Smooth muscle cell (in vitro differentiated cells): ENCODE measurements around the gene FURIN. TPM values are rescaled to one million over a fixed set of nuclear protein-coding genes. Genes with fewer than 3 reads are reported as not detected.

ENCODE experiments used
- DNase-seq: peaks from one replicate; lab custom pipeline; 2025; ENCODE audit not compliant: unreplicated experiment; lab: John Stamatoyannopoulos, UW
- H2AFZ ChIP-seq: fragments of 200-600 bp; sonication (generic); 2 replicates; pipeline ENCODE4 v1.6.0; 2016; ENCODE audit warnings: antibody characterized with exemption, low read depth, mild to moderate bottlenecking
- H3F3A ChIP-seq: fragments of 200-600 bp; sonication (generic); 2 replicates; pipeline ENCODE4 v1.6.0; 2017; ENCODE audit warnings: antibody characterized with exemption, low read depth
- H3K27ac ChIP-seq: fragments of 200-600 bp; sonication (generic); 2 replicates; pipeline ENCODE4 v1.5.1; 2016; ENCODE audit warnings: low read depth, mild to moderate bottlenecking
- H3K27me3 ChIP-seq: fragments of 200-600 bp; sonication (generic); 2 replicates; pipeline ENCODE4 v1.6.1; 2016; ENCODE audit warnings: low read depth, mild to moderate bottlenecking
- H3K36me3 ChIP-seq: fragments of 200-600 bp; sonication (generic); 2 replicates; pipeline ENCODE4 v1.5.1; 2016; ENCODE audit warnings: low read depth
- H3K4me1 ChIP-seq: fragments of 200-600 bp; sonication (generic); 2 replicates; pipeline ENCODE4 v1.5.1; 2016; ENCODE audit warnings: low read depth
- H3K4me2 ChIP-seq: fragments of 200-600 bp; sonication (generic); 2 replicates; pipeline ENCODE4 v1.6.0; 2016; ENCODE audit warnings: mild to moderate bottlenecking
- H3K4me3 ChIP-seq: fragments of 200-600 bp; sonication (generic); 2 replicates; pipeline ENCODE4 v1.5.1; 2016; ENCODE audit warnings: mild to moderate bottlenecking
- H3K79me2 ChIP-seq: fragments of 200-600 bp; sonication (generic); 2 replicates; pipeline ENCODE4 v1.6.0; 2016; ENCODE audit warnings: low read depth, mild to moderate bottlenecking
- H3K9ac ChIP-seq: fragments of 200-600 bp; sonication (generic); 2 replicates; pipeline ENCODE4 v1.6.0; 2016; ENCODE audit warnings: low read depth
- H3K9me3 ChIP-seq: fragments of 200-600 bp; sonication (generic); replicated peaks from 2 replicates; pipeline ENCODE4 v1.5.1; 2016; ENCODE audit warnings: low read depth
- H4K20me1 ChIP-seq: fragments of 200-600 bp; sonication (generic); 2 replicates; pipeline ENCODE4 v1.6.0; 2016; ENCODE audit warnings: low read depth
- WGBS: methylation state at CpG from one replicate; pipeline ENCODE4 v1.1.7; 2016; ENCODE audit warnings: low lambda C conversion rate; 5-methylcytosine and 5-hydroxymethylcytosine counted together
- polyA plus RNA-seq: library from polyadenylated mRNA; unstranded; fragments of >200 nt; fragmentation: Nextera tagmentation; extraction: Ambion mirVana; gene quantifications from 2 replicates; pipeline ENCODE4 v1.2.1, GENCODE V29; 2016
- total RNA-seq: library from RNA; depleted of rRNA; stranded (reverse); fragments of >200 nt; gene quantifications from 2 replicates; pipeline ENCODE4 v1.2.3, GENCODE V29; 2014
- TF ChIP-seq, protein P1 (sequence below): fragments of 200-600 bp; sonication (generic); IDR thresholded peaks from 2 replicates; pipeline ENCODE4 v1.5.1; 2017; ENCODE audit warnings: borderline replicate concordance, mild to moderate bottlenecking, antibody characterized with exemption; ENCODE audit not compliant: insufficient read depth, poor library complexity, severe bottlenecking

FURIN gene
- total and polyA plus RNA-seq, 2 experiments from 2014 or later: 66.0 to 113 TPM

DNA sequence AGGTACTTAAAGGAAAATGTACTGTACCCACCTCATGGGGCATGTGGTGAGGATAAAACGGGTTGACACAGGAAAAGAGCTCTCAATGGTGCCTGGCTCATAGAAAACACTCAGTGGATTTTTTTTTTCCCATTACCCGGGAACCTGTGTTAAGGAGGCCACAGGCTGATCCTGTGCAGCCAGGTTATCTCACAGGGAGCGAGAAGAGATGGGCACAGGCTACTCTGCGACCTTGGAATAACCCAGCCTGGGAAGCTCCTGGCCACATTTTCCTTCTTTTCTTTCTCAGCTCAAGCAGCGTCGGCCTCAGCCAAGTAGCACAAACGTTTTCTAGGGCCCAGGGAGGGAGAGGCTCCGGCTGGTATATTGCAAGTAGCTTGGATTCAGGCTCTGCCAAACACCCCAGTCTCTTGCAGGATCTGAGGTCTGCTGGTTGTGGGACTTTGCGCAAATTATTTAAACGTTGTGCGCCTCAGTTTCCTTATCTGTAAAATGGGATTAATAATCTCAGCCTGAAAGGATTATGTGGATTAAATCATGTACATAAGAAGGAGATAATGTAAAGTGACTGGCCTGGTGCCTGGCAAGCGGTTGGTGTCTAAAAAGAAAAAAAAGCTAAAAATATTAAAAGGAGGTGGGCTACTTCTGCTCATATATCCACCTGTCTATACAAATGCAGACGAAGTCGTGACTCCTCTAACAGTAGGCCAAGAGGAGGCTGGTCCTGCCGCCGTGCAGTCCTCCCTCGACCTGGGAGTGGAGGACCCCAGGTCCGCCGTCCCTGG lies 2.2 kb downstream of the FURIN start:
- TF ChIP-seq, protein P1, sequence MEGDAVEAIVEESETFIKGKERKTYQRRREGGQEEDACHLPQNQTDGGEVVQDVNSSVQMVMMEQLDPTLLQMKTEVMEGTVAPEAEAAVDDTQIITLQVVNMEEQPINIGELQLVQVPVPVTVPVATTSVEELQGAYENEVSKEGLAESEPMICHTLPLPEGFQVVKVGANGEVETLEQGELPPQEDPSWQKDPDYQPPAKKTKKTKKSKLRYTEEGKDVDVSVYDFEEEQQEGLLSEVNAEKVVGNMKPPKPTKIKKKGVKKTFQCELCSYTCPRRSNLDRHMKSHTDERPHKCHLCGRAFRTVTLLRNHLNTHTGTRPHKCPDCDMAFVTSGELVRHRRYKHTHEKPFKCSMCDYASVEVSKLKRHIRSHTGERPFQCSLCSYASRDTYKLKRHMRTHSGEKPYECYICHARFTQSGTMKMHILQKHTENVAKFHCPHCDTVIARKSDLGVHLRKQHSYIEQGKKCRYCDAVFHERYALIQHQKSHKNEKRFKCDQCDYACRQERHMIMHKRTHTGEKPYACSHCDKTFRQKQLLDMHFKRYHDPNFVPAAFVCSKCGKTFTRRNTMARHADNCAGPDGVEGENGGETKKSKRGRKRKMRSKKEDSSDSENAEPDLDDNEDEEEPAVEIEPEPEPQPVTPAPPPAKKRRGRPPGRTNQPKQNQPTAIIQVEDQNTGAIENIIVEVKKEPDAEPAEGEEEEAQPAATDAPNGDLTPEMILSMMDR: no peak
- Histone ChIP-seq H3K4me3 (peak overlapping the region; percentile 80), H3K27me3 (no peaks in the 10 kb centered on the region), H3K4me1 (peaks cover 55% of the 10 kb centered on the region), H3K36me3 (no peaks in the 10 kb centered on the region), H3F3A (peaks cover 36% of the 10 kb centered on the region), H3K4me2 (peak overlapping the region; percentile 92), H3K9ac (peak overlapping the region; percentile 90), H4K20me1 (peaks cover 26% of the 10 kb centered on the region), H3K27ac (peak overlapping the region; percentile 91), H3K9me3 (no peaks in the 10 kb centered on the region), H3K79me2 (peaks cover 36% of the 10 kb centered on the region), H2AFZ (no peak overlapping the region)
- DNase-seq: no peak
- whole genome bisulfite sequencing: 15% methylated on average over 19 of the region's 19 CpGs

DNA sequence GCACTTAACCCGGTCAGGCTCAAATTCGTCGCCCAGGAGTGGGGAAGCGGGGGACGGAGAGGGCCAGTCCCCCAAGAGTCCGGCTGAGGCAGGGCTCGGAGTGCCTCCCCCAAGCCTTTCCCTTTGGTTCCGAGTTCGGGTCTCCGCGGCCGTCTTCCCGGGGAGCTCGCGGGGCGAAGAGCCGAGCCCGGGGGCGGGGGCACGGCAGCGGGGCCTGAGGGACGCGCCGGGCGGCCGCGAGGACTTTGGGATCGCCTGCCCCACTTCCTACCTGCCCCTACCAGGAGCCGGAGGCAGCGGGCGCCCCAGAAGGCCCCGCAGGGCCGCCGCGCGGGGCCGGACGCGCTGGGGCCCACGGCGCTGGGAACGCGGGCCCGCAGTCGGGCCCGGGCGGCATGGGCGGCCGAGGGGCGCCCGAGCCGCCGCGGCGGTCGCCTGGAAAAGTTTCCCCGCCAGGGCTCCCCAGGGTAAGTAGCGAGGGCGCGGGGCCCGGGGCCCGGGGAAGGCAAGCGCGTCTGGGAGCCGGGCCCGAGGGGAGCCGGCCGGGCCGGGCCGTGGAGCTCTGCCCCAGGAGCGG lies 2.8 kb downstream of the FURIN start:
- H4K20me1 ChIP-seq: peaks cover 30% of the 10 kb centered on the region
- peaks cover 55% of the 10 kb centered on the region for H3K4me1 ChIP-seq
- H3F3A ChIP-seq: peaks cover 36% of the 10 kb centered on the region
- peak overlapping the region; percentile 80 for H3K4me3 ChIP-seq
- H3K27ac ChIP-seq: peak overlapping the region; percentile 91
- no peak for DNase-seq
- peak overlapping the region; percentile 92 for H3K4me2 ChIP-seq
- H3K9me3 ChIP-seq: no peaks in the 10 kb centered on the region
- WGBS: 2% methylated on average over 36 of the region's 71 CpGs
- H3K79me2 ChIP-seq: peaks cover 36% of the 10 kb centered on the region
- H3K9ac ChIP-seq: peak overlapping the region; percentile 90
- no peak overlapping the region for H2AFZ ChIP-seq
- TF ChIP-seq, protein P1: no peak
- H3K27me3 ChIP-seq: no peaks in the 10 kb centered on the region
- H3K36me3 ChIP-seq: no peaks in the 10 kb centered on the region

DNA sequence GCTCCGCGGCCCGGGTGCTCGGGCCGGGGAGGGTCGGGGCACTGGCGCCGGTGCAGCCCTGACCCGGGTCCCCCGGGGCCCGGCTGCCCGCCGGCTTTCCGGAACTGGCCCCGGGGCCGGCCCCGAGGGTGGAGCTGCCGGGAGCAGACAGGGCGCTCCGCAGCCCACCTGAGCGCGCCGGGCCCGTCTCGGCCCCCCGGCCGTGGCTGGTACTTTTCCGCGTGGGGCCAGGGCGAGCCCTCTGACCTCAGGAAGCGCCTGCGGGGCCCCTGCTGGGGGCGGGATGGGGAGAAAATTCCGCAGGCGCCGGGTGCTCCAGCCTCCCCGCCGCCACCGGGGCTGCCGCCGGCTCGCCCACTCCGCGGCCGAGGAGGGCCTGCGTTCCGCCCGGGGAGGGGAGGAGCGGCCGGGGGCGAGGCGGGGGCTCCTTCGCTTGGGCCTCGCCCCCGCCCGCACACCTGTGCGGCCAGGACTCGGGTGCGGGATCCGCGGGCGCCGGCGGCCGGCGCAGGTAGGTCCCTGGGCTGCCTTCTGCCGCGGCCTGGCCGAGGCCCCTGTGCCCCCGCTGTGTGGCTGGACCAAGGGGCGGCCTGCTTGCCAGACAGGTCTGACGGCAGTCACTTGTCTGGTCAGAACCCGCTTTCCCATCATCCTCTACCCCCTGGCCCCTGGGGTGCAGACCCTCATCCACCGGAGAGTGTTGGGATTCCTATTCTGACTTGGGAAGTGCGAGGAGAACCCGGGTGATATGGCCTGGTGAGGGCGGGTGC lies 3.5 kb downstream of the FURIN start:
- Histone ChIP-seq H3F3A (peaks cover 36% of the 10 kb centered on the region), H3K27me3 (no peaks in the 10 kb centered on the region), H3K79me2 (peaks cover 36% of the 10 kb centered on the region), H3K9ac (peak overlapping the region; percentile 90), H3K27ac (peak overlapping the region; percentile 91), H3K36me3 (no peaks in the 10 kb centered on the region), H3K4me1 (peaks cover 55% of the 10 kb centered on the region), H3K4me3 (peak overlapping the region; percentile 80), H3K4me2 (peak overlapping the region; percentile 92), H4K20me1 (peaks cover 30% of the 10 kb centered on the region), H3K9me3 (no peaks in the 10 kb centered on the region), H2AFZ (no peak overlapping the region)
- TF ChIP-seq, protein P1: no peak
- 3% methylated on average over 46 of the region's 77 CpGs for WGBS
- no peak for DNase-seq
